ENCODE data around the gene SLC16A13.

Gene SLC16A13

DNA sequence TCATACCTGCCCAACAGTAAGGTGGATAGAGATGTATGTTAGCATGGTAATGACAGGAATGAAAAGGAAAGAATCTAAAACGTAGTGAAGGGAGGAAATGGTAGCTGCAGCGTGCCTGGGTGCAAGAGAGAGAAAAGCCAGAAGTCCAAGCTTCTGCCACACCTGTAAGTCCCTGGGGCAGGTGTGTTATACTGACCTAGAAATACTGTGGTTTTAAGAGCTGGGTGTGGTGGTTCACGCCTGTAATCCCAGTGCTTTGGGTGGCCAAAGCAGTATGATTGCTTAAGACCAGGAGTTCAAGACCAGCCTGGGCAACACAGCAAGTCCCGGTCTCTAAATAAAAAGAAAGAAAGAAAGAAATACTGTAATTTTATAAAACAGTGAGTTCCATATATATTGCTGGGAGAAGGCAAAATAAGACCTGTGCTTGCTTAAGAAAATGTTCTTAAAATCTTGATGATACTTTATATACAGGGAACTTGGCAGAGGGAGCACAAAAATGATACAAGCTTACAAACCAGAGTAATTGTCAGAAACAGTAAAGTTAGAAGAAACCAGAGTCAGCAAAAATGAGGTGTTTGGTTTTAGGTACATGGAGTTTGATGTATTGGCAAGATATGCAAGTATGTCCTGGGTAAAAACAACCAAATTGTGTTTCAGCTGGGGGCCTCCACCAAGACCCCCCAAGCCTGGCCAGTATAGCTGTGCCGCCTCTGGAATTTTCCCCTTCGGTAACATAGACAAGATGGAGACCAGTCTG lies 33.3 kb upstream of the SLC16A13 start:
- no peak for TF ChIP-seq CTCF (IDR thresholded peaks at IDR 0.05; ENCODE audit: low read depth, low read length)
- no peak overlapping the region for H3K4me3 ChIP-seq (ENCODE audit: low read depth, low read length)
- DNase-seq (ENCODE audit: low read depth, low spot score): no peak
- in situ Hi-C loops (cut with HindIII; ENCODE audit: low sequenced_read_pairs): no loop called here

DNA sequence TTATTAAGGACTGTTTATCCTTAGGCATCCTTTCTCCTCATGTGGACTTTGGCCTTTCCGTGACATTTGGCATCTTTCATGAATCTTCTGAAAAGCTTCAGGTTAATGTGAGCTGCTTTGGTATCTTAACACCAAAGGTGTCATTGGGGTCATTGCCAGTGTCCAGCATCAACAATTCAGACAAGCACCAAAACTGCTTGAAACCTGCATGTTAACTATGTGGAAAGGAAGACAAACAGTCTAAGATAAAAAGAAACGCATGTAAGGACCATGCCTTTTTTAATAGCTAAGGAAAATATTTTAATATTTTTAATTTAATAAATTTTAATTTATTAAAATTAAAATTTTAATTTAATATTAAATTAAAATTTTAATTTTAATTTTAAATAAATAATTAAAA lies 32.1 kb upstream of the SLC16A13 start:
- TF ChIP-seq CTCF (IDR thresholded peaks at IDR 0.05; ENCODE audit: low read depth, low read length): no peak
- in situ Hi-C loops (cut with HindIII; ENCODE audit: low sequenced_read_pairs): no loop called here
- H3K4me3 ChIP-seq (ENCODE audit: low read depth, low read length): no peak overlapping the region
- DNase-seq (ENCODE audit: low read depth, low spot score): no peak

- peak; percentile 62 for TF ChIP-seq CTCF (IDR thresholded peaks at IDR 0.05; ENCODE audit: low read depth, low read length)
- DNase-seq (ENCODE audit: low read depth, low spot score): peak; percentile 53
- in situ Hi-C loops (cut with HindIII; ENCODE audit: low sequenced_read_pairs): no loop called here
- H3K4me3 ChIP-seq (ENCODE audit: low read depth, low read length): no peak overlapping the region
Measured at GRCh38 chr17:7004398-7005253, 31.2 kb upstream of the SLC16A13 start.

DNA sequence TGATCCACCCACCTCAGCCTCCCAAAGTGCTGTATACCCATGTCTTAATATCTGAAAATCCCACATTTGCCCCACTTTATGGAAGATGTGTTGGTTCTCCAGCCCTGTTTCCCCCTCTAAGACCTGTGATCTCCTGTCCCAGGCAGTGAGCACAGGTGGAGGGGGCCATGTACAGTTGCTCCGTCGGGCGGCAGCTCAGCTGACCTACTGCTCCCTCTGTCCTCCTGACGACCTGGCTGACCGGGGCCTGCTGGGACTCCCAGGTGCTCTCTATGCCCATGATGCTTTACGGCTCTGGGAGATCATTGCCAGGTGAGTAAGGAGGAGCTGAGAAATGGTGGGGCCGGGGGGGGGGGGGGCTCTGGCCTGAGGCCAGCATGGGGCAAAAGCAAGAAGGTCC lies 30.1 kb upstream of the SLC16A13 start:
- in situ Hi-C loops (cut with HindIII; ENCODE audit: low sequenced_read_pairs): no loop called here
- no peak overlapping the region for H3K4me3 ChIP-seq (ENCODE audit: low read depth, low read length)
- no peak for TF ChIP-seq CTCF (IDR thresholded peaks at IDR 0.05; ENCODE audit: low read depth, low read length)
- DNase-seq (ENCODE audit: low read depth, low spot score): no peak

DNA sequence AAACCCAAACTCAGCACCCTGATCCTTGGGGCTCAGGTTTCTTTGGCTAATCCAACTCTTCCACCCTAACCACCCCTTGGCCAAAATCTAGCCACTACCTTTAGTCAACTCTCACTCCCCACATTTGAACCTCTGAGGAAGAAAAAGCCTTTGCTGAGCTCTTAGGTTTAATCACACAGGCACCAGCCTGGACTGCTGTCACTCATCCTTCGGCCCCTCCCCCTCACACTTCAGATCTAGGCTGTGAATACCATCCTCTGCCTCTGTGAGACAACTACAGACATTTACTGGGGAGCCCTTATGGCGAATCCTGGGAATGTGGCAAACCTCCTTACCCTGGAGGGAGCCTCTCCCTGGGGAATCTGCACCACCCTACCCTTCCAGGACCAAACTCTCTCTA lies 28.7 kb upstream of the SLC16A13 start:
- no peak for DNase-seq (ENCODE audit: low read depth, low spot score)
- no peak for TF ChIP-seq CTCF (IDR thresholded peaks at IDR 0.05; ENCODE audit: low read depth, low read length)
- no peak overlapping the region for H3K4me3 ChIP-seq (ENCODE audit: low read depth, low read length)
- in situ Hi-C loops (cut with HindIII; ENCODE audit: low sequenced_read_pairs): no loop called here

DNA sequence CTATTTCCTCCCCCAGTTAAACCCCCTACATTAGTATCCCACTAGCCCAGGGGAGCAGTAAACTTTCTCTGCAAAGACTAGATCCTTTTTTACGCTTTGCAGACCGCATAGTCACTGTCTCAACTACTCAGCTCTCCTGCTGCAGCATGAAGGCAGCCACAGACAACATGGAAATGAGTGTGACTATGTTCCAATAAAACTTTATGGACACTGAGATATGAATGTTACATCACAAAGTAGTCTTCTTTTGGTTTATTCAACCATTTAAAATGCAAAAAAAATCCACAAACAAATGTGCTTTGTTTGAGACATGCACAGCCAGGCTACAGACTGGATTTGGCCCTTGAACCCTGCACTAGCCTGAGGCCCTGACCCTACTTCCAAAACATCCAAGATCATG lies 25.3 kb upstream of the SLC16A13 start:
- in situ Hi-C loops (cut with HindIII; ENCODE audit: low sequenced_read_pairs): no loop called here
- no peak overlapping the region for H3K4me3 ChIP-seq (ENCODE audit: low read depth, low read length)

More for the DNA sequence above, 25.3 kb upstream of the SLC16A13 start:
- no peak for DNase-seq (ENCODE audit: low read depth, low spot score)
- TF ChIP-seq CTCF (IDR thresholded peaks at IDR 0.05; ENCODE audit: low read depth, low read length): no peak

Data from astrocyte of the spinal cord (primary cell).